SK-N-SH (cell line): ENCODE measurements around the gene IKZF1. TPM values are rescaled to one million over a fixed set of nuclear protein-coding genes. Genes with fewer than 3 reads are reported as not detected.

Experiments
- CTCF ChIA-PET: fragments of 300-600, 350-600 bp; formaldehyde crosslinking; extraction: SDS; loops from one replicate; lab custom pipeline; 2021; lab: Yijun Ruan, JAX
- POLR2A ChIA-PET: fragments of 350-600 bp; sonication (Branson Sonifier 250); formaldehyde crosslinking; extraction: SDS; loops from one replicate; lab custom pipeline; 2020; ENCODE audit warnings: antibody characterized with exemption, inconsistent platforms; lab: Yijun Ruan, JAX
- DNase-seq: peaks from one replicate; pipeline ENCODE4 v3.0.0; 2012
- H2AFZ ChIP-seq: fragments of 200-600 bp; sonication (generic); 2 replicates; pipeline ENCODE4 v1.8.1; 2016; ENCODE audit warnings: antibody characterized with exemption, mild to moderate bottlenecking, low read depth
- H3F3A ChIP-seq: fragments of 200-600 bp; sonication (generic); replicated peaks from 2 replicates; pipeline ENCODE3; 2016; ENCODE audit warnings: antibody characterized with exemption, mild to moderate bottlenecking; ENCODE audit not compliant: insufficient read depth
- H3K27ac ChIP-seq, 2 experiments: fragments of 200-500 bp in 1 of 2; fragments of 200-600 bp in 1 of 2; sonication (Bioruptor generic) in 1 of 2; sonication (generic), shearing (Covaris generic) in 1 of 2; 2 replicates each; pipeline versions ENCODE4 v1.5.1 to v1.6.1; 2014 to 2016; ENCODE audit warnings: low read depth in 2 of 2, inconsistent platforms in 1 of 2, low read length in 1 of 2, mild to moderate bottlenecking in 1 of 2, mixed read lengths in 1 of 2
- H3K27me3 ChIP-seq: fragments of 200-600 bp; sonication (generic), shearing (Covaris generic); 2 replicates; pipeline ENCODE4 v1.6.1; 2016; ENCODE audit warnings: mixed run types; ENCODE audit not compliant: insufficient read depth
- H3K36me3 ChIP-seq, 2 experiments: fragments of 200-500 bp in 1 of 2; fragments of 200-600 bp in 1 of 2; sonication (Bioruptor generic) in 1 of 2; sonication (generic) in 1 of 2; replicated peaks in 1 of 2; 2 replicates each; pipeline versions ENCODE3 to v1.5.1; 2014 to 2016; ENCODE audit warnings: low read length in 1 of 2, mild to moderate bottlenecking in 1 of 2; ENCODE audit not compliant: insufficient read depth in 2 of 2, control insufficient read depth in 1 of 2
- H3K4me1 ChIP-seq, 2 experiments: fragments of 200-500 bp in 1 of 2; fragments of 200-600 bp in 1 of 2; sonication (Bioruptor generic) in 1 of 2; sonication (generic), shearing (Covaris generic) in 1 of 2; 2 replicates each; pipeline versions ENCODE4 v1.5.1 to v1.6.1; 2014 to 2016; ENCODE audit warnings: low read depth in 1 of 2, low read length in 1 of 2, mixed run types in 1 of 2; ENCODE audit not compliant: insufficient read depth in 2 of 2, control insufficient read depth in 1 of 2
- H3K4me2 ChIP-seq: fragments of 200-600 bp; sonication (generic), shearing (Covaris generic); 2 replicates; pipeline ENCODE4 v1.6.1; 2017; ENCODE audit warnings: mixed run types
- H3K4me3 ChIP-seq, 2 experiments: fragments of 200-500 bp in 1 of 2; fragments of 200-600 bp in 1 of 2; sonication (Bioruptor generic) in 1 of 2; sonication (generic), shearing (Covaris generic) in 1 of 2; 2 replicates each; pipeline versions ENCODE4 v1.5.1 to v1.8.1; 2014 to 2016; ENCODE audit warnings: low read depth in 2 of 2, inconsistent platforms in 1 of 2, low read length in 1 of 2, mild to moderate bottlenecking in 1 of 2, mixed read lengths in 1 of 2, moderate library complexity in 1 of 2
- H3K79me2 ChIP-seq: fragments of 200-600 bp; sonication (generic); 2 replicates; pipeline ENCODE4 v1.8.1; 2017; ENCODE audit warnings: mild to moderate bottlenecking; ENCODE audit not compliant: insufficient read depth
- H3K9ac ChIP-seq: fragments of 200-600 bp; sonication (generic); 2 replicates; pipeline ENCODE4 v1.6.1; 2017; ENCODE audit warnings: mixed run types
- H3K9me2 ChIP-seq: fragments of 200-600 bp; sonication (generic); 2 replicates; pipeline ENCODE4 v1.6.1; 2017; ENCODE audit warnings: mixed run types
- H3K9me3 ChIP-seq: fragments of 200-600 bp; sonication (generic); 2 replicates; pipeline ENCODE4 v1.6.1; 2017; ENCODE audit warnings: mixed run types, mild to moderate bottlenecking, moderate library complexity
- H4K20me1 ChIP-seq: fragments of 200-600 bp; sonication (generic); 2 replicates; pipeline ENCODE4 v1.6.1; 2017; ENCODE audit warnings: mild to moderate bottlenecking, mixed run types; ENCODE audit not compliant: insufficient read depth
- CHD2 ChIP-seq: fragments of 150-350 bp; IDR thresholded peaks from 2 replicates; pipeline ENCODE4 v1.6.1; 2018; ENCODE audit warnings: low read length; ENCODE audit not compliant: partially characterized antibody
- EZH2phosphoT487 ChIP-seq: fragments of 200-600 bp; sonication (generic); IDR thresholded peaks from 2 replicates; pipeline ENCODE4 v1.6.1; 2017; ENCODE audit warnings: low read depth, mixed run types, mild to moderate bottlenecking, antibody characterized with exemption, moderate library complexity, borderline replicate concordance
- GATA2 ChIP-seq: sonication (generic); formaldehyde crosslinking; IDR thresholded peaks from 2 replicates; pipeline ENCODE4 v1.5.0; 2020; ENCODE audit warnings: mild to moderate bottlenecking, missing genetic modification reagents
- JUND ChIP-seq: IDR thresholded peaks from 2 replicates; pipeline ENCODE4 v1.4.0; 2012
- MEF2A ChIP-seq: IDR thresholded peaks from 2 replicates; pipeline ENCODE4 v1.4.0; 2012; ENCODE audit warnings: low read depth, borderline replicate concordance
- NFIC ChIP-seq: IDR thresholded peaks from 2 replicates; pipeline ENCODE4 v1.4.0; 2012; ENCODE audit warnings: borderline replicate concordance
- PBX3 ChIP-seq: IDR thresholded peaks from 2 replicates; pipeline ENCODE4; 2012
- RCOR1 ChIP-seq: fragments of 150-350 bp; IDR thresholded peaks from 2 replicates; pipeline ENCODE4 v1.6.1; 2017; ENCODE audit warnings: antibody characterized with exemption, low read length
- REST ChIP-seq: IDR thresholded peaks from 2 replicates; pipeline ENCODE4 v1.6.1; 2012; ENCODE audit warnings: mild to moderate bottlenecking, low read depth, low read length, moderate library complexity
- USF2 ChIP-seq: fragments of 150-350 bp; IDR thresholded peaks from 2 replicates; pipeline ENCODE4 v1.6.1; 2017; ENCODE audit warnings: antibody characterized with exemption, low read length, low read depth, borderline replicate concordance
- WGBS: methylation state at CpG from one replicate; pipeline ENCODE4 v1.1.6; 2017; ENCODE audit warnings: low lambda C conversion rate; 5-methylcytosine and 5-hydroxymethylcytosine counted together
- polyA plus RNA-seq, 3 experiments: library from polyadenylated mRNA; depleted of rRNA; stranded (reverse); fragments of >200 nt; gene quantifications; 2 replicates each; pipeline ENCODE4 v1.2.3, GENCODE V29; 2012

IKZF1 gene
- polyA plus RNA-seq, 1 of the 3 experiments (the other 2 are of a cell fraction), result not detected

- ChIA-PET POLR2A (interaction anchor here (1.4 kb wide), 1 partner anchor 11 kb away, joined by 5 read pairs; no protein-coding TSS in a partner anchor), CTCF (interaction anchor here (0.6 to 3.5 kb wide), 16 partner anchors 8 to 814 kb away, joined by 3 to 15 read pairs (median 4); no protein-coding TSS in a partner anchor)
- H3K4me3 ChIP-seq, result no peak overlapping the region
- no peaks in the 10 kb centered on the region for H3K79me2 ChIP-seq
- DNase-seq, result no peak
- no peaks in the 10 kb centered on the region for H3K9me2 ChIP-seq
- no peak overlapping the region for H2AFZ ChIP-seq
- no peak overlapping the region for H3K9ac ChIP-seq
- WGBS, result 18% methylated on average over 8 of the region's 8 CpGs
- no peaks in the 10 kb centered on the region for H3K9me3 ChIP-seq
- peaks cover 0 to 18% of the 10 kb centered on the region in 2 experiments; a peak in 2 of 4 replicates for H3K4me1 ChIP-seq
- H3K27ac ChIP-seq, result no peak overlapping the region
- no peak overlapping the region for H3K4me2 ChIP-seq
- no peaks in the 10 kb centered on the region for H3F3A ChIP-seq
- peaks cover 6% of the 10 kb centered on the region for H3K27me3 ChIP-seq
- no peaks in the 10 kb centered on the region for H3K36me3 ChIP-seq
- TF ChIP-seq EZH2phosphoT487 (no peak), GATA2 (CRISPR knock-in tag) (peak; percentile 87)
- H4K20me1 ChIP-seq, result no peaks in the 10 kb centered on the region
Measured at GRCh38 chr7:50346545-50347497, 42.3 kb downstream of the IKZF1 start.

GRCh38 chr7:50347693-50348092 lies 43.2 kb downstream of the IKZF1 start:
- Histone ChIP-seq H3K36me3 (no peaks in the 10 kb centered on the region), H3K4me2 (no peak overlapping the region), H3K9me2 (no peaks in the 10 kb centered on the region), H4K20me1 (no peaks in the 10 kb centered on the region), H3K27me3 (peaks cover 6% of the 10 kb centered on the region), H3K27ac (no peak overlapping the region), H3K4me3 (no peak overlapping the region), H3K79me2 (no peaks in the 10 kb centered on the region), H2AFZ (no peak overlapping the region), H3F3A (no peaks in the 10 kb centered on the region), H3K9ac (no peak overlapping the region), H3K4me1 (peaks cover 0 to 18% of the 10 kb centered on the region in 2 experiments; a peak in 2 of 4 replicates), H3K9me3 (no peaks in the 10 kb centered on the region)
- TF ChIP-seq GATA2 (CRISPR knock-in tag) (no peak), RCOR1 (no peak), MEF2A (no peak), REST (no peak), USF2 (no peak), NFIC (no peak), PBX3 (no peak), CHD2 (no peak), JUND (no peak)
- 60% methylated on average over 10 of the region's 10 CpGs for WGBS
- DNase-seq, result no peak
- ChIA-PET CTCF (interaction anchor here (0.7 to 3.5 kb wide), 7 partner anchors 11 to 813 kb away, joined by 3 to 15 read pairs (median 3); no protein-coding TSS in a partner anchor), POLR2A (interaction anchor here (1.4 kb wide), 1 partner anchor 12 kb away, joined by 5 read pairs; no protein-coding TSS in a partner anchor)
